Measurements from ENCODE around the gene EVI5. TPM values are rescaled to one million over a fixed set of nuclear protein-coding genes. Genes with fewer than 3 reads are reported as not detected.

Gene EVI5
- polyA plus RNA-seq, 1 donor from 2014 or later, result 8.5 TPM

GRCh38 chr1:92543131-92544055, 241.5 kb downstream of the EVI5 start:
- Histone ChIP-seq H3K9me3 (ENCODE audit: low read length) (no peaks in the 10 kb centered on the region), H3K27me3 (ENCODE audit: insufficient read depth, low read depth, low read length) (no peaks in the 10 kb centered on the region), H3K36me3 (ENCODE audit: insufficient read depth, low read length) (no peaks in the 10 kb centered on the region), H2AFZ (ENCODE audit: low read depth, low read length) (no peak overlapping the region), H3K79me2 (replicated peaks; ENCODE audit: insufficient read depth, low read length) (no peaks in the 10 kb centered on the region), H3K4me3 (ENCODE audit: low read length) (no peak overlapping the region), H3K27ac (ENCODE audit: low read length) (no peak overlapping the region), H3F3A (ENCODE audit: insufficient read depth, low read length, poor library complexity, severe bottlenecking) (no peaks in the 10 kb centered on the region), H3K9ac (ENCODE audit: low read length) (no peak overlapping the region), H3K9me2 (ENCODE audit: insufficient read depth, low read length) (no peaks in the 10 kb centered on the region), H3K4me2 (ENCODE audit: low read length) (no peak overlapping the region), H4K20me1 (ENCODE audit: insufficient read depth) (no peaks in the 10 kb centered on the region)
- no peak for TF ChIP-seq POLR2AphosphoS5 (IDR thresholded peaks at IDR 0.05)
- TF ChIP-seq TAF1 (IDR thresholded peaks at IDR 0.05; ENCODE audit: low read depth), result no peak
- TF ChIP-seq EP300 (conservative IDR thresholded peaks at IDR 0.05; ENCODE audit: poor library complexity, severe bottlenecking), result no peak
- TF ChIP-seq REST (IDR thresholded peaks at IDR 0.05; ENCODE audit: borderline replicate concordance), result no peak
- no peak for TF ChIP-seq CTCF (IDR thresholded peaks at IDR 0.05; ENCODE audit: poor library complexity, severe bottlenecking)
- TF ChIP-seq SMC3 (conservative IDR thresholded peaks at IDR 0.05; ENCODE audit: poor library complexity), result no peak
- no peak for TF ChIP-seq EZH2 (IDR thresholded peaks at IDR 0.05; ENCODE audit: borderline replicate concordance, insufficient read depth, low read length, poor library complexity, severe bottlenecking)
- no peak for TF ChIP-seq RAD21 (conservative IDR thresholded peaks at IDR 0.05)
- no peak for TF ChIP-seq MXI1 (conservative IDR thresholded peaks at IDR 0.05; ENCODE audit: poor library complexity, severe bottlenecking)

- Histone ChIP-seq H3K4me2 (ENCODE audit: low read length) (no peak overlapping the region), H3K4me3 (ENCODE audit: low read length) (no peak overlapping the region), H3F3A (ENCODE audit: insufficient read depth, low read length, poor library complexity, severe bottlenecking) (no peaks in the 10 kb centered on the region), H3K27me3 (ENCODE audit: insufficient read depth, low read depth, low read length) (no peaks in the 10 kb centered on the region), H4K20me1 (ENCODE audit: insufficient read depth) (no peaks in the 10 kb centered on the region), H3K79me2 (replicated peaks; ENCODE audit: insufficient read depth, low read length) (no peaks in the 10 kb centered on the region), H3K9me3 (ENCODE audit: low read length) (no peaks in the 10 kb centered on the region), H3K36me3 (ENCODE audit: insufficient read depth, low read length) (no peaks in the 10 kb centered on the region), H3K27ac (ENCODE audit: low read length) (no peak overlapping the region), H2AFZ (ENCODE audit: low read depth, low read length) (no peak overlapping the region), H3K9me2 (ENCODE audit: insufficient read depth, low read length) (no peaks in the 10 kb centered on the region), H3K9ac (ENCODE audit: low read length) (no peak overlapping the region)
- TF ChIP-seq SMC3 (conservative IDR thresholded peaks at IDR 0.05; ENCODE audit: poor library complexity), result no peak
- no peak for TF ChIP-seq CTCF (IDR thresholded peaks at IDR 0.05; ENCODE audit: poor library complexity, severe bottlenecking)
- no peak for TF ChIP-seq REST (IDR thresholded peaks at IDR 0.05; ENCODE audit: borderline replicate concordance)
- no peak for TF ChIP-seq EZH2 (IDR thresholded peaks at IDR 0.05; ENCODE audit: borderline replicate concordance, insufficient read depth, low read length, poor library complexity, severe bottlenecking)
- no peak for TF ChIP-seq MXI1 (conservative IDR thresholded peaks at IDR 0.05; ENCODE audit: poor library complexity, severe bottlenecking)
- no peak for TF ChIP-seq TAF1 (IDR thresholded peaks at IDR 0.05; ENCODE audit: low read depth)
- no peak for TF ChIP-seq POLR2AphosphoS5 (IDR thresholded peaks at IDR 0.05)
- TF ChIP-seq EP300 (conservative IDR thresholded peaks at IDR 0.05; ENCODE audit: poor library complexity, severe bottlenecking), result no peak
- no peak for TF ChIP-seq RAD21 (conservative IDR thresholded peaks at IDR 0.05)
Observed at GRCh38 chr1:92538413-92539061, 246.4 kb downstream of the EVI5 start.
